Measurements from ENCODE around the gene MMP17. TPM values are rescaled to one million over a fixed set of nuclear protein-coding genes. Genes with fewer than 3 reads are reported as not detected.
"Not testable (repeated sequence)": the region's sequence is repeated elsewhere in the genome, so short reads cannot be mapped to it uniquely, and the experiment has no call there.

Gene MMP17
- polyA plus RNA-seq, 1 of the 3 experiments (the other 2 are of a cell fraction): 14.0 TPM

DNA sequence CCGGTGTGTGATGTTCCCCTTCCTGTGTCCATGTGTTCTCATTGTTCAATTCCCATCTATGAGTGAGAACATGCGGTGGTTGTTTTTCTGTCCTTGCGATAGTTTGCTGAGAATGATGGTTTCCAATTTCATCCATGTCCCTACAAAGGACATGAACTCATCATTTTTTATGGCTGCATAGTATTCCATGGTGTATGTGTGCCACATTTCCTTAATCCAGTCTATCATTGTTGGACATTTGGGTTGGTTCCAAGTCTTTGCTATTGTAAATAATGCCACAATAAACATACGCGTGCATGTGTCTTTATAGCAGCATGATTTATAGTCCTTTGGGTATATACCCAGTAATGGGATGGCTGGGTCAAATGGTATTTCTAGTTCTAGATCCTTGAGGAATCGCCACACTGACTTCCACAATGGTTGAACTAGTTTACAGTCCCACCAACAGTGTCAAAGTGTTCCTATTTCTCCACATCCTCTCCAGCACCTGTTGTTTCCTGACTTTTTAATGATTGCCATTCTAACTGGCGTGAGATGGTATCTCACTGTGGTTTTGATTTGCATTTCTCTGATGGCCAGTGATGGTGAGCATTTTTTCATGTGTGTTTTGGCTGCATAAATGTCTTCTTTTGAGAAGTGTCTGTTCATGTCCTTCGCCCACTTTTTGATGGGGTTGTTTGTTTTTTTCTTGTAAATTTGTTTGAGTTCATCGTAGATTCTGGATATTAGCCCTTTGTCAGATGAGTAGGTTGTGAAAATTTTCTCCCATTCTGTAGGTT is 18.5 kb upstream of the MMP17 start:
- H3K27me3 ChIP-seq (ENCODE audit: insufficient read depth); H2AFZ ChIP-seq (ENCODE audit: low read depth); H3K9me3 ChIP-seq; H3K79me2 ChIP-seq (ENCODE audit: insufficient read depth); H4K20me1 ChIP-seq (ENCODE audit: insufficient read depth); POLR2A ChIA-PET; CTCF ChIA-PET; H3F3A ChIP-seq (replicated peaks; ENCODE audit: insufficient read depth); H3K27ac ChIP-seq (ENCODE audit: low read depth in 2 of 2, low read length in 1 of 2); H3K9ac ChIP-seq; H3K36me3 ChIP-seq (replicated peaks in 1 of 2; ENCODE audit: control insufficient read depth in 1 of 2, insufficient read depth in 2 of 2, low read length in 1 of 2); H3K4me3 ChIP-seq (ENCODE audit: low read depth in 2 of 2, low read length in 1 of 2); H3K4me2 ChIP-seq; DNase-seq; H3K9me2 ChIP-seq; H3K4me1 ChIP-seq (ENCODE audit: control insufficient read depth in 1 of 2, insufficient read depth in 2 of 2, low read depth in 1 of 2, low read length in 1 of 2): not testable (repeated sequence)
- 89% methylated on average over 8 of the region's 9 CpGs for WGBS (ENCODE audit: low lambda C conversion rate)

DNA sequence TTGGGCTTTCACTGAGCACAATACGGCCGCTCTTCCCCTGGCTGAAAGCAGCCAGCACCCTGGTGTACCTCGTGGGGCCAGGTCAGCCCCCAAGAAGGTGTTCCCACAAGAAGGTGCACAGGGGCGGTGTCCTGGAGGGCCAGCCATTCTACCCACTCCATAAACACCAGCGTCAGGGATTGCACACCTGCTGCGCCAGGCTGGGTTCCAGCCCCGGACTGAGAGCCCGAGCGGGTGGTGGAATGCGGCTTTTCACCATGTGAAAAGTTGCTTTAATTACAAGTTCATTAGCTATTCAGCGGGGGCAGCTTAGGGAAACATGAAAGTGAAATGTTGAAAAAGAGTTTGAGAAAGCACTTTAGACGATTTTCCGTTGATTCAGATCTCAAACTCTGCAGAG is 17.5 kb upstream of the MMP17 start:
- H3K4me2 ChIP-seq: no peak overlapping the region
- H3K79me2 ChIP-seq (ENCODE audit: insufficient read depth): no peaks in the 10 kb centered on the region
- 77% methylated on average over 12 of the region's 13 CpGs for WGBS (ENCODE audit: low lambda C conversion rate)
- no peaks in the 10 kb centered on the region for H3F3A ChIP-seq (replicated peaks; ENCODE audit: insufficient read depth)
- no peak overlapping the region for H3K4me3 ChIP-seq (ENCODE audit: low read depth in 2 of 2, low read length in 1 of 2)
- DNase-seq: no peak
- ChIA-PET POLR2A (no interaction called here), CTCF (no interaction called here)
- H3K36me3 ChIP-seq (replicated peaks in 1 of 2; ENCODE audit: control insufficient read depth in 1 of 2, insufficient read depth in 2 of 2, low read length in 1 of 2): no peaks in the 10 kb centered on the region
- H3K27ac ChIP-seq (ENCODE audit: low read depth in 2 of 2, low read length in 1 of 2): no peak overlapping the region
- H4K20me1 ChIP-seq (ENCODE audit: insufficient read depth): no peaks in the 10 kb centered on the region
- H3K9ac ChIP-seq: no peak overlapping the region
- no peaks in the 10 kb centered on the region for H3K4me1 ChIP-seq (ENCODE audit: control insufficient read depth in 1 of 2, insufficient read depth in 2 of 2, low read depth in 1 of 2, low read length in 1 of 2)
- H2AFZ ChIP-seq (ENCODE audit: low read depth): no peak overlapping the region
- no peak for TF ChIP-seq YY1 (IDR thresholded peaks at IDR 0.05; ENCODE audit: low read depth)
- TF ChIP-seq CHD2 (IDR thresholded peaks at IDR 0.05; ENCODE audit: low read length, partially characterized antibody): no peak
- no peak for TF ChIP-seq FOSL2 (IDR thresholded peaks at IDR 0.05; ENCODE audit: borderline replicate concordance, low read depth)
- TF ChIP-seq FOXJ3 (CRISPR knock-in tag; IDR thresholded peaks at IDR 0.05): no peak
- TF ChIP-seq ZBTB33 (IDR thresholded peaks at IDR 0.05; ENCODE audit: borderline replicate concordance, low read depth): no peak
- no peak for TF ChIP-seq RCOR1 (IDR thresholded peaks at IDR 0.05; ENCODE audit: low read length)
- no peak for TF ChIP-seq EZH2phosphoT487 (IDR thresholded peaks at IDR 0.05; ENCODE audit: borderline replicate concordance, low read depth)
- TF ChIP-seq POLR2AphosphoS5 (IDR thresholded peaks at IDR 0.05; ENCODE audit: low read depth, low read length): no peak
- no peak for TF ChIP-seq RXRA (IDR thresholded peaks at IDR 0.05; ENCODE audit: borderline replicate concordance, low read depth)
- no peak for TF ChIP-seq TCF12 (IDR thresholded peaks at IDR 0.05)
- no peak for TF ChIP-seq ELF1 (IDR thresholded peaks at IDR 0.05)
- TF ChIP-seq USF1 (IDR thresholded peaks at IDR 0.05; ENCODE audit: borderline replicate concordance, low read depth): no peak
- no peak for TF ChIP-seq SMC3 (IDR thresholded peaks at IDR 0.05; ENCODE audit: low read depth, low read length)
- TF ChIP-seq EP300 (IDR thresholded peaks at IDR 0.05; ENCODE audit: borderline replicate concordance in 1 of 2, low read depth in 1 of 2, low read length in 1 of 2): no peak
- no peak for TF ChIP-seq GABPA (IDR thresholded peaks at IDR 0.05; ENCODE audit: low read depth)
- no peak for TF ChIP-seq NRF1 (IDR thresholded peaks at IDR 0.05; ENCODE audit: low read depth, low read length)
- H3K27me3 ChIP-seq (ENCODE audit: insufficient read depth): no peaks in the 10 kb centered on the region
- H3K9me2 ChIP-seq: no peaks in the 10 kb centered on the region
- no peaks in the 10 kb centered on the region for H3K9me3 ChIP-seq
